Spinal cord (tissue), 10 donors: Measurements from ENCODE around the gene ZNF699. TPM values are rescaled to one million over a fixed set of nuclear protein-coding genes. Genes with fewer than 3 reads are reported as not detected.
A peak's percentile ranks its signal among the peaks of the same experiment; 100 is the strongest.

Source experiments
- DNase-seq, 6 donors: peaks; one replicate each; pipeline versions ENCODE4 v3.0.0 to v3.0.0-alpha.2; 2013 to 2015; ENCODE audit warnings: low spot score in 6 of 6, low read depth in 4 of 6
- H3K27ac ChIP-seq: one replicate; pipeline ENCODE4 v1.5.1; 2013; ENCODE audit warnings: low read depth, low read length, control low read depth
- H3K27me3 ChIP-seq: one replicate; pipeline ENCODE4 v1.6.1; 2013; ENCODE audit warnings: low read length; ENCODE audit not compliant: control insufficient read depth, insufficient read depth
- H3K36me3 ChIP-seq: one replicate; pipeline ENCODE4 v1.6.1; 2013; ENCODE audit warnings: low read length; ENCODE audit not compliant: control insufficient read depth, insufficient read depth
- H3K4me1 ChIP-seq: one replicate; pipeline ENCODE4 v1.6.1; 2013; ENCODE audit warnings: low read length; ENCODE audit not compliant: control insufficient read depth, insufficient read depth
- H3K4me3 ChIP-seq: one replicate; pipeline ENCODE4 v1.5.1; 2013; ENCODE audit warnings: low read depth, low read length, control low read depth
- H3K9me3 ChIP-seq: one replicate; pipeline ENCODE4 v1.6.1; 2013; ENCODE audit warnings: low read length; ENCODE audit not compliant: control insufficient read depth, insufficient read depth
- WGBS: methylation state at CpG from one replicate; pipeline ENCODE4 v1.1.5; 2013; ENCODE audit warnings: missing lambda C conversion rate; ENCODE audit not compliant: insufficient coverage; 5-methylcytosine and 5-hydroxymethylcytosine counted together
- long read RNA-seq, 4 donors: transcript quantifications; one replicate each; lab custom pipeline, GENCODE V29; 2026
- polyA plus RNA-seq, 2 donors: library from polyadenylated mRNA; unstranded; fragments of 120-200 nt; gene quantifications; one replicate each; pipeline ENCODE4 v1.2.1, GENCODE V29; 2013; ENCODE audit not compliant: insufficient read length in 2 of 2
- total RNA-seq, 2 donors: library from RNA; depleted of rRNA in 1 of 2; stranded (reverse); fragments of 120-200 nt in 1 of 2; fragments of >200 nt in 1 of 2; gene quantifications; one replicate each; pipeline versions ENCODE4 v1.2.3 to v1.2.4, GENCODE V29; 2013 to 2014
- donor health status: healthy.

Gene ZNF699
- 10 to 100 TPM; 10.7 to 19.5 TPM for total RNA-seq
- polyA plus RNA-seq: 1 to 10 TPM; 3.9 to 5.8 TPM
- long read RNA-seq, donor 1: 0 reads
- long read RNA-seq, donor 2, partial matches to known transcripts: 0 of 1 reads
- long read RNA-seq, donor 2, other reads (novel, unspliced or antisense): 0 of 1 reads
- long read RNA-seq, donor 3: 0 reads
- long read RNA-seq, donor 4: 0 reads

GRCh38 chr19:9309139-9309973, at the start of gene ZNF699:
TSS of gene ZNF699 (minus strand) at chr19:9309838. CDS start at chr19:9305119, 4,719 bp downstream.
- peak; percentile 50 to 99 (median 96) for DNase-seq
- Histone ChIP-seq H3K36me3 (peaks cover 4% of the 10 kb centered on the region), H3K4me1 (peaks cover 8% of the 10 kb centered on the region), H3K9me3 (no peaks in the 10 kb centered on the region), H3K27me3 (no peaks in the 10 kb centered on the region), H3K27ac (peak within 1 kb of the TSS; percentile 83), H3K4me3 (peak within 1 kb of the TSS; percentile 58)
- WGBS: 0% methylated on average over 60 of the region's 63 CpGs

GRCh38 chr19:9354651-9355050, 45.0 kb upstream of the ZNF699 start:
- Histone ChIP-seq H3K4me3 (no peak overlapping the region), H3K36me3 (peaks cover 16% of the 10 kb centered on the region), H3K4me1 (no peaks in the 10 kb centered on the region), H3K27ac (no peak overlapping the region), H3K9me3 (peaks cover 13% of the 10 kb centered on the region), H3K27me3 (no peaks in the 10 kb centered on the region)
- no peak for DNase-seq
- WGBS: 85% methylated on average over 2 of the region's 2 CpGs

GRCh38 chr19:9353011-9353410, 43.4 kb upstream of the ZNF699 start:
- Histone ChIP-seq H3K9me3 (peaks cover 16% of the 10 kb centered on the region), H3K36me3 (peaks cover 22% of the 10 kb centered on the region), H3K27ac (no peak overlapping the region), H3K27me3 (no peaks in the 10 kb centered on the region), H3K4me1 (no peaks in the 10 kb centered on the region), H3K4me3 (no peak overlapping the region)
- DNase-seq: no peak

GRCh38 chr19:9352505-9352904, 42.9 kb upstream of the ZNF699 start:
- H3K36me3 ChIP-seq: peaks cover 22% of the 10 kb centered on the region
- H3K4me1 ChIP-seq: no peaks in the 10 kb centered on the region
- no peak for DNase-seq
- no peak overlapping the region for H3K27ac ChIP-seq
- no peaks in the 10 kb centered on the region for H3K27me3 ChIP-seq
- no CpG with 5 or more reads among the region's 2 CpGs for whole genome bisulfite sequencing
- H3K4me3 ChIP-seq: no peak overlapping the region
- peaks cover 19% of the 10 kb centered on the region for H3K9me3 ChIP-seq

- Histone ChIP-seq H3K9me3 (peaks cover 22% of the 10 kb centered on the region), H3K4me3 (no peak overlapping the region)
Measured at GRCh38 chr19:9348671-9349070, 39.0 kb upstream of the ZNF699 start.

GRCh38 chr19:9348253-9348652, 38.6 kb upstream of the ZNF699 start:
- Histone ChIP-seq H3K27ac (no peak overlapping the region), H3K9me3 (peaks cover 25% of the 10 kb centered on the region), H3K27me3 (no peaks in the 10 kb centered on the region), H3K4me1 (no peaks in the 10 kb centered on the region), H3K36me3 (peaks cover 18% of the 10 kb centered on the region), H3K4me3 (no peak overlapping the region)
- no CpG with 5 or more reads among the region's 3 CpGs for WGBS
- no peak for DNase-seq

More at GRCh38 chr19:9348671-9349070, 39.0 kb upstream of the ZNF699 start:
- Histone ChIP-seq H3K36me3 (peaks cover 20% of the 10 kb centered on the region), H3K27ac (no peak overlapping the region), H3K4me1 (no peaks in the 10 kb centered on the region), H3K27me3 (no peaks in the 10 kb centered on the region)
- over 99% methylated on average over 22 of the region's 22 CpGs for WGBS
- no peak for DNase-seq

- peaks cover 49% of the 10 kb centered on the region for H3K9me3 ChIP-seq
- H3K27me3 ChIP-seq: no peaks in the 10 kb centered on the region
- no peak for DNase-seq
- WGBS: no CpG with 5 or more reads among the region's 2 CpGs
- H3K4me1 ChIP-seq: no peaks in the 10 kb centered on the region
- peaks cover 16% of the 10 kb centered on the region for H3K36me3 ChIP-seq
- no peak overlapping the region for H3K27ac ChIP-seq
- H3K4me3 ChIP-seq: no peak overlapping the region
Measured at GRCh38 chr19:9345005-9345404, 35.4 kb upstream of the ZNF699 start.

- no peaks in the 10 kb centered on the region for H3K4me1 ChIP-seq
- no peak overlapping the region for H3K4me3 ChIP-seq
- WGBS: no CpG with 5 or more reads among the region's 6 CpGs
- H3K9me3 ChIP-seq: peaks cover 49% of the 10 kb centered on the region
- peaks cover 8% of the 10 kb centered on the region for H3K36me3 ChIP-seq
- no peak for DNase-seq
- no peaks in the 10 kb centered on the region for H3K27me3 ChIP-seq
- H3K27ac ChIP-seq: no peak overlapping the region
Measured at GRCh38 chr19:9342610-9343304, 33.1 kb upstream of the ZNF699 start.

GRCh38 chr19:9329999-9330398, 20.4 kb upstream of the ZNF699 start:
- DNase-seq: no peak

More at GRCh38 chr19:9329999-9330398, 20.4 kb upstream of the ZNF699 start:
- peaks cover 23% of the 10 kb centered on the region for H3K9me3 ChIP-seq
- no peak overlapping the region for H3K4me3 ChIP-seq
- H3K27ac ChIP-seq: no peak overlapping the region
- peaks cover 9% of the 10 kb centered on the region for H3K36me3 ChIP-seq
- H3K27me3 ChIP-seq: no peaks in the 10 kb centered on the region
- peaks cover 6% of the 10 kb centered on the region for H3K4me1 ChIP-seq
